Left ventricle myocardium inferior (tissue), 1 donor: ENCODE measurements around the gene NFATC4. TPM values are rescaled to one million over a fixed set of nuclear protein-coding genes. Genes with fewer than 3 reads are reported as not detected.

Source experiments
- DNase-seq: peaks from one replicate; pipeline ENCODE4 v3.0.0-alpha.2; 2020
- H3K27ac ChIP-seq: fragments of 200-600 bp; replicated peaks from 2 replicates; pipeline ENCODE4 v1.8.0; 2021
- H3K27me3 ChIP-seq: fragments of 200-600 bp; 2 replicates; pipeline ENCODE4 v1.8.0; 2021; ENCODE audit warnings: low read depth
- H3K36me3 ChIP-seq: fragments of 200-600 bp; 2 replicates; pipeline ENCODE4 v1.8.0; 2021
- H3K4me1 ChIP-seq: fragments of 200-600 bp; 2 replicates; pipeline ENCODE4 v1.8.0; 2021
- H3K4me3 ChIP-seq: fragments of 200-600 bp; 2 replicates; pipeline ENCODE4 v1.8.0; 2021; ENCODE audit warnings: mild to moderate bottlenecking, moderate library complexity
- H3K9me3 ChIP-seq: fragments of 200-600 bp; replicated peaks from 2 replicates; pipeline ENCODE4 v1.8.0; 2021
- CTCF ChIP-seq: fragments of 200-600 bp; IDR thresholded peaks from 2 replicates; pipeline ENCODE4 v1.8.0; 2021; ENCODE audit warnings: antibody characterized with exemption, mild to moderate bottlenecking, borderline replicate concordance
- intact Hi-C: fragments of 100-400 bp; cut with micrococcal nuclease; formaldehyde crosslinking; loops from one replicate; pipeline ENCODE4 v1.11.0; 2022
- total RNA-seq: library from RNA; stranded (reverse); fragmentation: NEBNext Ultra II Directional; extraction: Animal tissue kit (Norgen Biotek cat#: 25700); gene quantifications from one replicate; pipeline ENCODE4 v1.2.1, GENCODE V29; 2021
- donor health status: DM: no; HTN: yes; CAD: no; lungs with severe emphysema.

Gene NFATC4
- total RNA-seq, 1 donor from 2014 or later = 20.6 TPM

GRCh38 chr14:24422261-24422660 is 54.3 kb downstream of the NFATC4 start:
- intact Hi-C loops = no loop called here

GRCh38 chr14:24422694-24423601 is 55.0 kb downstream of the NFATC4 start:
- H3K4me1 ChIP-seq = peaks cover 43% of the 10 kb centered on the region
- no peak for TF ChIP-seq CTCF
- H3K4me3 ChIP-seq = no peak overlapping the region
- no peak for DNase-seq
- intact Hi-C loops = no loop called here
- no peaks in the 10 kb centered on the region for H3K9me3 ChIP-seq
- no peak overlapping the region for H3K27ac ChIP-seq
- H3K36me3 ChIP-seq = no peaks in the 10 kb centered on the region
- no peaks in the 10 kb centered on the region for H3K27me3 ChIP-seq

More at GRCh38 chr14:24422261-24422660, 54.3 kb downstream of the NFATC4 start:
- H3K9me3 ChIP-seq = no peaks in the 10 kb centered on the region
- no peak overlapping the region for H3K27ac ChIP-seq
- H3K4me3 ChIP-seq = no peak overlapping the region
- peaks cover 44% of the 10 kb centered on the region for H3K4me1 ChIP-seq
- H3K27me3 ChIP-seq = no peaks in the 10 kb centered on the region
- no peak for DNase-seq
- no peaks in the 10 kb centered on the region for H3K36me3 ChIP-seq
- TF ChIP-seq CTCF = no peak

- H3K27me3 ChIP-seq = no peaks in the 10 kb centered on the region
- peak overlapping the region; percentile 69 for H3K27ac ChIP-seq
- no peak for TF ChIP-seq CTCF
- H3K4me3 ChIP-seq = no peak overlapping the region
- peaks cover 45% of the 10 kb centered on the region for H3K4me1 ChIP-seq
- H3K36me3 ChIP-seq = no peaks in the 10 kb centered on the region
- intact Hi-C loops = no loop called here
- no peaks in the 10 kb centered on the region for H3K9me3 ChIP-seq
- no peak for DNase-seq
These were observed 57.7 kb downstream of the NFATC4 start for GRCh38 chr14:24425704-24426103.

GRCh38 chr14:24426150-24426911 is 58.3 kb downstream of the NFATC4 start:
- TF ChIP-seq CTCF = no peak
- no peak for DNase-seq
- H3K27me3 ChIP-seq = no peaks in the 10 kb centered on the region
- no peak overlapping the region for H3K4me3 ChIP-seq
- peaks cover 52% of the 10 kb centered on the region for H3K4me1 ChIP-seq
- H3K27ac ChIP-seq = peak overlapping the region; percentile 69
- no peaks in the 10 kb centered on the region for H3K9me3 ChIP-seq
- no peaks in the 10 kb centered on the region for H3K36me3 ChIP-seq
- intact Hi-C loops = no loop called here

- H3K36me3 ChIP-seq = no peaks in the 10 kb centered on the region
- no peaks in the 10 kb centered on the region for H3K9me3 ChIP-seq
- H3K27ac ChIP-seq = peak overlapping the region; percentile 21
- no peak for TF ChIP-seq CTCF
- DNase-seq = no peak
- no peak overlapping the region for H3K4me3 ChIP-seq
- H3K27me3 ChIP-seq = no peaks in the 10 kb centered on the region
- intact Hi-C loops = no loop called here
- H3K4me1 ChIP-seq = peaks cover 59% of the 10 kb centered on the region
These were observed 59.0 kb downstream of the NFATC4 start for GRCh38 chr14:24426912-24427536.
